Cerebellar cortex (tissue), 1 donor: Measurements from ENCODE around the gene HNRNPLL.

Experiments used
- DNase-seq: peaks from one replicate; pipeline ENCODE4 v3.0.0-alpha.2; 2015; ENCODE audit warnings: low spot score

The HNRNPLL gene

GRCh38 chr2:38528008-38528442 lies 74.7 kb downstream of the HNRNPLL start:
- DNase-seq: peak; percentile 53

DNA sequence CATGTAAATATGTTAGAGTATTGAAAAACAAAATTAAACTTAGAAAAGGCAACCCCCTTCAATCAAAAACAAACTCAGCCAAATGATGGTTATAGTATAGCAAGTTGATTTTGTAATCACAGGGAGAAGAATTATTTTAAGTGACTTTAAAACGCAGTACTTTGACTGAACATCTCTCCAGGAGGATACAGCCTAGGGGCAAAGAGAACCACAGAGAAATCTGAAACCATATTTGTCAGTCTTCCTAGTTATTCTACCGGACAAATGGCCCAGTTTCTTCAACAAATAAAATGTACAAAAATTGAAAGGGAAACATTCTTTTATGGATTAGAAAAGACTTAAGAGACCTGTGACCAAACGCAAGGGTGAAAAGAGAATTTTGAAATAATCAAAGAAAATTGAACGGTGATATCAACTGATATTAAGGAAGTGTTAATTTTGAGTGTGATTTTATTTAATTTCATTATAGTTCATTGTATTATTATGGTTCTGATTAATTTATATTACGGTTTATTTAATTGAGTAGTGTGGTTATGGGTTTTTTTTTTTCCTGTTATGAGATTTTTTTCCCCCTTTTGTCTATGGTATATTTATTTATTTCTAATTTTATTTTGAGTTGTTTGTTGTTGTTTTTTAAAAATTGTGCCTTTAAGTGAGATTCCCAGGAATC lies 75.3 kb downstream of the HNRNPLL start:
- no peak for DNase-seq

GRCh38 chr2:38526195-38526594 lies 76.5 kb downstream of the HNRNPLL start:
- DNase-seq: no peak

DNA sequence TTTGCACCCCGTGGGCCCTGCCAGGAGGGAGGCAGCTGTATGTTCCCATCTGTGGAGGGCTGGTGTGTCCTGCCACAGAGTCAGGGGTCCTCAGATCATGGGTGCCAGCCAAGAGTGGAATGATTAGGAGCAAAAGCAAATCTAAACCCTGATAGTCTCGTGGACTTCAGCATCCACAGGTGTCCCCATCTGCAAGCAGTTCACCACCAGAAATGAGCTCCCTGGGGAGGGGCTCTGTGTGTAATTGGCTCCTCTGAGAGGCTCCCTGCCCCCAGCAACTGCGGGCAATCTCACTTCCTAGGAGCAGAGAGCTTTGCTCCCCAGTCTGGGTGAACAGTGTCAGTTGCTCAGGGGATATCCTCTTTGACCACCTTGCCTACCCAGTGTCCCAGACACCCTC lies 78.1 kb downstream of the HNRNPLL start:
- no peak for DNase-seq

GRCh38 chr2:38523728-38524437 lies 78.8 kb downstream of the HNRNPLL start:
- DNase-seq: no peak

GRCh38 chr2:38522754-38523349 lies 79.9 kb downstream of the HNRNPLL start:
- no peak for DNase-seq

DNA sequence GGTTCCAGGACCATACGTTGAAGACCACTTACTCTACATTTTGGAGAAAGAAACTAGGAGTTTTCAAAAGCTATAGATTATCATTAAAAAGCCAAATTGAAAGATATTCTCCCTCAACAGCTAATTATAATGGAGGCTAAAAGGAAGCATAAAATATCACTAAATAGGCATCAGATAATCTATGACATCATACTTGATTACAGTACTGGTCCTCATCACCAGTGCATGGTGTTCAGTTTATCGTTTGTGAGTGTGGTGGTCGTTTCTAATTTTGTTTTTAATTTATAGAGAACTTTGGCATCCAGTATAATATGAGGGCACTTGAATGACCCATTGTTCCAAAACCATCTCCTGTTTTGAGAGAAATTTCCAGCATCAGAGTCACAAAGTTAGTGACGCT lies 80.9 kb downstream of the HNRNPLL start:
- DNase-seq: no peak

DNA sequence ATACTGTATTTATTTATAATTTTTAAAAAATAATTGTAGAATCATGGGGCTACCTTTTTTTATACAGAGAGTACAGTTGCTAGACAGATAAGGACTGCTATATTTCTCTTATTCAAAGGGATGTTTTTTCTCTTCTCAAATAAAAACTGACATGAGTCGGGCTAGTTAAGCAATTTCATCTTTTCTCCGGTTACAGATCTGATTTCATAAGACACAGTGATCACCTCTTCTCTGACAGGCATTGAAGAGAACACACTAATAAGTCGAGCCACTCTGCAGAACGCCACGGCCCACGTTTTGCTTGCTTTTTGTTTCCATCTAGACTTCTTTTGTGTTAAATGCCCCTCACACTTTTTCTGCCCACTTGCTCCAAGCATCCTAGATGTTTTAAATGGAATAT lies 85.4 kb downstream of the HNRNPLL start:
- no peak for DNase-seq

DNA sequence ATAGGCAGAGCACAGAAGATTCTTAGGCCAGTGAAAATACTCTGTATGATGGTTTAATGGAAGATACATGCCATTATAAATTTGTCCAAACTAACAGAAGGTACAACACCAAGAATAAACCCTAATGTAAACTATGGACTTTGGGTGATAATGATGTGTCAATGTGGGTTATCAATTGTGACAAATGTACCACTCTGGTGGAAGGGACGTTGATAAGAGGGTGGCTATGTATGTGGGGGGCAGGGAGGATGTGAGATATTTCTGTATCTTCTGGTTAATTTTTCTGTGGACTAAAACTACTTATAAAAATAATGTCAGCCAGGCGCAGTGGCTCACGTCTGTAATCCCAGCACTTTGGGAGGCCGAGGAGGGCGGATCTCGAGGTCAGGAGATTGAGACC lies 86.2 kb downstream of the HNRNPLL start:
- DNase-seq: no peak

GRCh38 chr2:38516122-38516521 lies 86.6 kb downstream of the HNRNPLL start:
- DNase-seq: no peak

- DNase-seq: no peak
These were observed 87.3 kb downstream of the HNRNPLL start for GRCh38 chr2:38515155-38516074.

DNA sequence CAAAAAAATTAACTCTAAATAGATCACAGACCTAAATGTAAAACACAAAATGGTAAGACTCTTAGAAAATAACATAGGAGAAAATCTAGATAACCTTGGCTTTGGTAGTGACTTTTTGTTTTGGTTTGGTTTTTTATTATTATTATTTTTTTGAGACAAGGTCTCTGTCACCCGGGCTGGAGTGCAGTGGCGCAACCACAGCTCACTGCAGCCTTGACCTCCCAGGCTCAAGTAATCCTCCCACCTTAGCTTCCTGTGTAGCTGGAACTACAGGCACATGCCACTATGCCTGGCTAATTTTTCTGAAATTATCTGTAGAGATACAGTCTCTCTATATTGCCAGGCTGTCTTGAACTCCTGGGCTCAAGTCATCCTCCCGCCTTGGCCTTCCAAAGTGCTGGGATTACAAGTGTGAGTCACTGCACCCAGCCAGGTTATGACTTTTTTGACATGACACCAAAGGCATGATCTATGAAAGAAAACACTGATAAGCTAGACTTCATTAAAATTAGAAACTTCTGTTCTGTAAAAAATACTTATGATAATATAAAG lies 88.0 kb downstream of the HNRNPLL start:
- no peak for DNase-seq

DNA sequence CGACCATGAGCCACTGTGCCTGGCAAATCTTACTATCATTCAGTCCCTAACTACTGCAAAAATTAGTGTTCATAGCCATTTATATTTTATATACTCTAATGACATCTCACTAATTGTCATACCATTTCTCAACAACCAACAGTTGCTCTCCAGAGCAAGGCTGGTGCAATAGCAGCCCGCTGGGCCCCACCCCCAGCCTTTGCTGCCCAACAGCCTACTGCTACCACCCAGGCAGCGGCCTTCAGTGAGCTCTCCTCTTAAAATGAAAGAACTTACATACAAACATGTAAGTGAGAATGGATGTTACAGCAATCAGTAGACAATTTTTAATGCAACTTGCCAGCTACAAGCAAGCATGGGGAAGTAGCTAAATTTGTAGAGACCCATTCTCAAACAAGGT lies 90.5 kb downstream of the HNRNPLL start:
- DNase-seq: no peak
